Effector CD8-positive, alpha-beta T cell (primary cell): Measurements from ENCODE around the gene ILKAP.

Source experiments
- DNase-seq: peaks from one replicate; lab custom pipeline; 2025; lab: John Stamatoyannopoulos, UW

The ILKAP gene

DNA sequence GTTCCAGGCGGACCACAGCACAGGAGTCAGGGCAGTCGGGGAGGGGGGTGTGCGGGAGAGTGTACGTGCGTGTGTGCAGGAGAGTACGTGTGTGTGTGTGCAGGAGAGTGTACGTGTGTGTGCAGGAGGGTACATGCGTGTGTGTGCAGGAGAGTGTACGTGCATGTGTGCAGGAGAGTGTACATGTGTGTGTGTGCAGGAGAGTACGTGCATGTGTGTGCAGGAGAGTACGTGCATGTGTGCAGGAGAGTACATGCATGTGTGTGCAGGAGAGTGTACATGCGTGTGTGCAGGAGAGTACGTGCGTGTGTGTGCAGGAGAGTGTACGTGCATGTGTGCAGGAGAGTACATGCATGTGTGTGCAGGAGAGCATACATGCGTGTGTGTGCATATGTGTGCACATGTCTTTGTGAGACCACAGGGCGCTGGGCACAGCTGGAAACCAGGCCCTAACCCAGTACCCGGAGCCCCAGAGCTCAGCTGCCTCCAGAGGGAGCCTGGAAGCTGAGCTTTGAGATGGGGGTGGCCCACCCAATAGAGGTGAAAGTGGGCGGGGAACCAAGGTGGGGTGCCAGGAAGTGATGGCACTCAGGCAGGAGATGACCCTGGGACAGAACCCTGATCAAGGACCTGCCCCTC lies 78.9 kb downstream of the ILKAP start:
- DNase-seq, result no peak

DNA sequence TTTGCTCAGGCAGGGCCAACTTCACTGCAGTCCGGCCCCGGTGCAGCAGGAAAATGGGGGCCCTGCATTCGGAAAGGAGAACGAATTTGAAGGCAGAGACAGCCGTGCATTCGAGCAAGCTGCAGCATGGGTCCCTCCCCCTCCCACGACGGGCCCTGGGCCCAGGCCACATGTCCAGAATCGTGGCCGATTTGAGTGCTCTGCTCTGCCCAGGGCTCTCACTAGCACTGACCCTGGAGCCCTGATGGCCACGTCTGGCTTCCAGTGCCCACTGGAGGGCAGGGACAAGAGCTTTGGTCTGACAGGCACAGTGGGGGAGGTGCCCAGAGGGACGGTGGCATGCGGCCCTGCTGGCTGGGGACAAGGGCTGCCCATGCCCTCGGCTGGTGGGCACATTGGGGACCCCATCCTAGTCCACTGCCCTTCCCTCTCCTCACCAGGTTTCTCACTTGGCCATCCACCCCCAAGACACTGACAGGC lies 79.5 kb downstream of the ILKAP start:
- no peak for DNase-seq

DNA sequence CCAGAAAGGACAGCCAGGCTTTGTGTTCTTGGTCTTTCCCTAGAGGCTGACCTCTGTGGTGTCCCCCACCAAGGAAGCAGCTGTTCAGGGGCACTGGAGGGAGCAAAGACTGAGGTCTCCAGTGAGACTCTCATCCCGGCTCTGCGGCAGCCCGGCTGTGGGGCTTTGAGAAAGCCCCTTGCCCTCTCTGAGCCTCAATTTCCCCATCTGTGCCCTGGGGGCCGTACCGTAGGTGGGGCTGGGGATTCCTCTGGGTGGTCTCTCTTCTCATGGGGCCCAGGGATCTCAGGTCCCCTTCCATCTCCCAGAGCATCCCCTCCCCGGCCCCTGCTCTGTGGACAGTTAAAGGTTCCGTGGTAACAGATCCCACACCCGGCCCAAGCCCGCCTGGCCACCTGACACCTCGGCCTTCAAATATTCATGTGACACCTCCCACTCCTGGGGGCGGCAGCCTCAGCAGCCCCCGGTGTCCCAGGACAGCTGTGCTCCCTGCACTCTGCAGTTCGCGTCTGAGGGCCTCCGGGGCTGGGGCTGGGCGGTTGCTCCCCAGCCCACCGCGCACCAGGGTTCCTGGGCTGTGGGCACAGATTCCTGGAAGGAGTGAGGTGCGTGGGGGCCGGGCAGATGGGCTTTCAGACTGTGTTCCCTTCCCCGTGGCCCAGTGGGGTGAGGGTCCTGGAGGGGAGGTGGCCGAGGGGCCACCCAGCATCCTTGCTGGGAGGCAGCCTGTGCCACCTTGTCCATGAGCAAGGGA lies 80.1 kb downstream of the ILKAP start:
- DNase-seq, result no peak

GRCh38 chr2:238122287-238123217 lies 80.9 kb downstream of the ILKAP start:
- no peak for DNase-seq

DNA sequence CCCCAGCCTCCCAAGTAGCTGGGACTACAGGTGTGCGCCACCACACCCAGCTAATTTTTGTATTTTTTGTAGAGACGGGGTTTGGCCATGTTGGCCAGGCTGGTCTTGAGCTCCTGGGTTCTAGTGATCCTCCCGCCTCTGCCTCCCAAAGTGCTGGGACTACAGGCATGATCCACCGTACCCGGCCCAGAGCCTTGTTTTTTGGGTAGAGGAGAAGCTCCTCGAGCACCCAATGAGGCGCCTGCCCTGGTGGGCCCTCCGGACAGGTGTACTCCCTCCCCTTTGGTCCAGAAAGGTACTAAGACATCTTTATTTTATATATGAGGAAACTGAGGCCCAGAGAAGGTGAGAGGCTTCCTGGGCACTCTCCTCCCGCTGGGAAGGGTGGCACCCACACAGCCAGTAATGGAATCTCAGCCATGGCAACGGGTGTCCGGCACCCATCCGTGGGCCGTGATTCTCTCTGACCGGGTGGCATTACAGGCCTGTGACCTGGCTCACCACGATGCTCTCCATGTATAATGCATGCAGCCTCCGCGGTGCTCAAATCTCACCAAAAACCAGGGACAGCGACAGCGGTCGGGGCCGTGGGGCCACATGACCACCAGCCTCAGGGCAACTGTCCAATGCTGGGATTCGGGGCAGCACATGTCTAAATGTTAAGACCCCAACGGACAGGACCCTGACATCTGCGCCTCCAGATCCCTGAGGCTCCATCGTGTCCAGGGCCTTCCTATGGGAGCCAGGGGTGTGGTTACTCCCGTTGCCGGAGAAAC lies 81.8 kb downstream of the ILKAP start:
- DNase-seq, result no peak

GRCh38 chr2:238120463-238121298 lies 82.8 kb downstream of the ILKAP start:
- DNase-seq, result no peak
